PC-3 (cell line): ENCODE data around the gene CASTOR1.

ENCODE experiments used
- EZH2phosphoT487 ChIP-seq: fragments of 300-600 bp; sonication (generic); IDR thresholded peaks from 2 replicates; pipeline ENCODE4 v1.6.1; 2018; ENCODE audit warnings: mild to moderate bottlenecking, antibody characterized with exemption, low read length, borderline replicate concordance
- TF ChIP-seq, protein P1 (sequence below): fragments of 300-600 bp; sonication (generic); conservative IDR thresholded peaks from 2 replicates; pipeline ENCODE4 v1.5.1; 2017; ENCODE audit warnings: antibody characterized with exemption, low read depth, mild to moderate bottlenecking, low read length

DNA sequence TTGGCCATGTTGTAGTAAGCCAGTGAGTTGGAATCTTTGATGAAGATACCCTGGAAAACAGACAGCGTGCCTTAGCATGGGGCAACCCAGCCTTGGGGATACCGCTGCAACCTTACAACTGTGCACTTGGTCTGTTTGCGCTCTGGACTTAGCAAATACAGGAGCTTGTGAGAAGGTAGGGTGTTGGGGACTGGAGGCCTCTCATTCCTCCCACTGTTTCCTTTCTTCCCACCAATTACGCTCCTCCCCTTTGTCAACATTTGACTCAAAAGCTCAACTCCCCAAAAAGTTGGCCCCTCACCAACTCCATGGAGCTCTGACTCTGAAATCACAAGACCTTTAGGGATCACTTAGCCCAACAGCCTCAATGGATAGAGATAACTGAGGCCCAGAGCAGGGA is 45.3 kb upstream of the CASTOR1 start:
- no peak for TF ChIP-seq EZH2phosphoT487
- TF ChIP-seq, protein P1, sequence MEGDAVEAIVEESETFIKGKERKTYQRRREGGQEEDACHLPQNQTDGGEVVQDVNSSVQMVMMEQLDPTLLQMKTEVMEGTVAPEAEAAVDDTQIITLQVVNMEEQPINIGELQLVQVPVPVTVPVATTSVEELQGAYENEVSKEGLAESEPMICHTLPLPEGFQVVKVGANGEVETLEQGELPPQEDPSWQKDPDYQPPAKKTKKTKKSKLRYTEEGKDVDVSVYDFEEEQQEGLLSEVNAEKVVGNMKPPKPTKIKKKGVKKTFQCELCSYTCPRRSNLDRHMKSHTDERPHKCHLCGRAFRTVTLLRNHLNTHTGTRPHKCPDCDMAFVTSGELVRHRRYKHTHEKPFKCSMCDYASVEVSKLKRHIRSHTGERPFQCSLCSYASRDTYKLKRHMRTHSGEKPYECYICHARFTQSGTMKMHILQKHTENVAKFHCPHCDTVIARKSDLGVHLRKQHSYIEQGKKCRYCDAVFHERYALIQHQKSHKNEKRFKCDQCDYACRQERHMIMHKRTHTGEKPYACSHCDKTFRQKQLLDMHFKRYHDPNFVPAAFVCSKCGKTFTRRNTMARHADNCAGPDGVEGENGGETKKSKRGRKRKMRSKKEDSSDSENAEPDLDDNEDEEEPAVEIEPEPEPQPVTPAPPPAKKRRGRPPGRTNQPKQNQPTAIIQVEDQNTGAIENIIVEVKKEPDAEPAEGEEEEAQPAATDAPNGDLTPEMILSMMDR, result no peak
